ENCODE measurements around the gene ADGRA1. TPM values are rescaled to one million over a fixed set of nuclear protein-coding genes. Genes with fewer than 3 reads are reported as not detected.

ADGRA1 gene
- total and polyA plus RNA-seq, 2 donors (not counting 3 experiments of a cell fraction or from before 2014, with no cell fraction given), result not detected

DNA sequence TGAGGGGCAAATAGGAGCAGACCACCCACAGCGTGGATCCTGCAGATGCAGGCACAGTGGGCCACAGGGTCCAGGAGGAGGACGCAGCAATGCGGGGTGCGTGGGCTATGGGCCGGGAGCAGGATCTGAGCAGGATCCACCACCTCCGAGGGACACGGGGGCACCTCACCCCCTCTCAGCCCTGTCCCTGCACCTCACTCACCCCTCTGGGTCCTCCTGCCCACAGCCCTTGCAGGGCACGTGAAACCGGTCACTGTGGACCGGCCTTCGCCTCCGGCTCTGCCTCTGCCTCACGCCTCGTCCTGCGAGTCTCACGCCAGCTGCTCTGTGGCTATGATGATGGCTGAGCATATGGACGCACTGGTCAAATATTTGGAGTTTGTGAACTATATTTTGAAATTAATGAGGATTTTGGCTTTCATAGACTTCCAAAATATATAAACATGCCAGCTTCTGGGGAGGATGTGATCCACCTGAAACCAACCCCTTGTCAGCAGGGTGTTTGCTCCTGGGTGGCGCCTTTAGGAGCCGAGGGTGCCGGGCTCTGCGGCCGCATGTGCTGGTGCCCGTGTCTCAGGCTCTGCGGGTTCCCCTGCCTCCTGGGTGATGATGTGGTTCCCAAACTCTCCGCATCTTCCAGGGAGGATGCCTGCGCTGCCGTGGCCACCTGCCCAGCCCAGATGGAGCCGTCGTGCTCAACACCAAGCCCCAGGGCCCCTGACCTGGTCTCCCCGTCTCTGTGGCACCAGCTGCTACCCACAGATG is 11.3 kb upstream of the ADGRA1 start:
- intact Hi-C loops (cut with micrococcal nuclease) (no loop called here), dilution Hi-C loops (cut with MboI; ENCODE audit: extremely low pct_ligation_motif_present, low sequenced_read_pairs) (no loop called here)
- FAIRE-seq (no peak), DNase-seq (ENCODE audit: low read depth, low spot score) (no peak)
- no peak overlapping the region for H3K9ac ChIP-seq (replicated peaks; ENCODE audit: extremely low read depth, insufficient read depth, low read length)
- no TSS peak for BruUV-seq (replicated peaks)
- H3K9me3 ChIP-seq (replicated peaks; ENCODE audit: control insufficient read depth, insufficient read depth, low read length), result no peaks in the 10 kb centered on the region
- no peak overlapping the region for H2AFZ ChIP-seq (ENCODE audit: low read depth, low read length)
- TF ChIP-seq MYC (IDR thresholded peaks at IDR 0.05; ENCODE audit: low read depth, low read length) (no peak), EZH2 (IDR thresholded peaks at IDR 0.05; ENCODE audit: borderline replicate concordance, low read depth, low read length, severe bottlenecking) (no peak)
- TF ChIP-seq, protein P1, sequence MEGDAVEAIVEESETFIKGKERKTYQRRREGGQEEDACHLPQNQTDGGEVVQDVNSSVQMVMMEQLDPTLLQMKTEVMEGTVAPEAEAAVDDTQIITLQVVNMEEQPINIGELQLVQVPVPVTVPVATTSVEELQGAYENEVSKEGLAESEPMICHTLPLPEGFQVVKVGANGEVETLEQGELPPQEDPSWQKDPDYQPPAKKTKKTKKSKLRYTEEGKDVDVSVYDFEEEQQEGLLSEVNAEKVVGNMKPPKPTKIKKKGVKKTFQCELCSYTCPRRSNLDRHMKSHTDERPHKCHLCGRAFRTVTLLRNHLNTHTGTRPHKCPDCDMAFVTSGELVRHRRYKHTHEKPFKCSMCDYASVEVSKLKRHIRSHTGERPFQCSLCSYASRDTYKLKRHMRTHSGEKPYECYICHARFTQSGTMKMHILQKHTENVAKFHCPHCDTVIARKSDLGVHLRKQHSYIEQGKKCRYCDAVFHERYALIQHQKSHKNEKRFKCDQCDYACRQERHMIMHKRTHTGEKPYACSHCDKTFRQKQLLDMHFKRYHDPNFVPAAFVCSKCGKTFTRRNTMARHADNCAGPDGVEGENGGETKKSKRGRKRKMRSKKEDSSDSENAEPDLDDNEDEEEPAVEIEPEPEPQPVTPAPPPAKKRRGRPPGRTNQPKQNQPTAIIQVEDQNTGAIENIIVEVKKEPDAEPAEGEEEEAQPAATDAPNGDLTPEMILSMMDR (IDR thresholded peaks at IDR 0.05; ENCODE audit: extremely low read depth in 1 of 2, insufficient read depth in 1 of 2, low read depth in 1 of 2, low read length in 2 of 2), result no peak
- no peak overlapping the region for H3K4me2 ChIP-seq (ENCODE audit: insufficient read depth, low read length)
- no peaks in the 10 kb centered on the region for H3K9me1 ChIP-seq (replicated peaks; ENCODE audit: control insufficient read depth, extremely low read depth, insufficient read depth, low read length)
- CTCF ChIA-PET, result no interaction called here
- H3K36me3 ChIP-seq (ENCODE audit: control insufficient read depth in 2 of 2, extremely low read depth in 1 of 2, insufficient read depth in 2 of 2, low read length in 2 of 2), result no peaks in the 10 kb centered on the region
- no peak overlapping the region for H3K27ac ChIP-seq (ENCODE audit: insufficient read depth, low read depth, low read length)
- no peaks in the 10 kb centered on the region for H3K27me3 ChIP-seq (ENCODE audit: control insufficient read depth in 2 of 2, insufficient read depth in 2 of 2, low read length in 2 of 2)
- no peaks in the 10 kb centered on the region for H3K4me1 ChIP-seq (ENCODE audit: control insufficient read depth, extremely low read depth, insufficient read depth, low read length)
- H3K79me2 ChIP-seq (ENCODE audit: control insufficient read depth, insufficient read depth, low read length), result no peaks in the 10 kb centered on the region
- no peak overlapping the region for H3K4me3 ChIP-seq (replicated peaks in 1 of 3; ENCODE audit: insufficient read depth in 1 of 3, low read depth in 1 of 3, low read length in 3 of 3)
- POLR2A ChIA-PET, result no interaction called here
- H4K20me1 ChIP-seq (replicated peaks; ENCODE audit: control insufficient read depth, extremely low read depth, insufficient read depth, low read length), result no peaks in the 10 kb centered on the region
